H7 (cell line): ENCODE data around the gene ZNF530. TPM values are rescaled to one million over a fixed set of nuclear protein-coding genes. Genes with fewer than 3 reads are reported as not detected.
A peak's percentile ranks its signal among the peaks of the same experiment; 100 is the strongest.

Experiments
- DNase-seq: peaks from one replicate; pipeline ENCODE4 v3.0.0; 2012
- H3K27me3 ChIP-seq: 2 replicates; pipeline ENCODE4 v1.6.0; 2011; ENCODE audit warnings: mild to moderate bottlenecking, low read length; ENCODE audit not compliant: control insufficient read depth, insufficient read depth
- H3K36me3 ChIP-seq: replicated peaks from 2 replicates; pipeline ENCODE4 v1.5.1; 2011; ENCODE audit warnings: low read length; ENCODE audit not compliant: control insufficient read depth, insufficient read depth
- H3K4me3 ChIP-seq: 2 replicates; pipeline ENCODE4 v1.5.1; 2011; ENCODE audit warnings: low read depth, mild to moderate bottlenecking, control low read depth, low read length, moderate library complexity; ENCODE audit not compliant: insufficient read depth
- total RNA-seq: library from RNA; depleted of rRNA; stranded (reverse); fragments of >200 nt; shearing (Covaris generic); gene quantifications from 2 replicates; pipeline ENCODE4 v1.2.3, GENCODE V29; 2014; rRNA removed

Gene ZNF530
- total RNA-seq, 1 experiment from 2014 or later, result 7.2 TPM

DNA sequence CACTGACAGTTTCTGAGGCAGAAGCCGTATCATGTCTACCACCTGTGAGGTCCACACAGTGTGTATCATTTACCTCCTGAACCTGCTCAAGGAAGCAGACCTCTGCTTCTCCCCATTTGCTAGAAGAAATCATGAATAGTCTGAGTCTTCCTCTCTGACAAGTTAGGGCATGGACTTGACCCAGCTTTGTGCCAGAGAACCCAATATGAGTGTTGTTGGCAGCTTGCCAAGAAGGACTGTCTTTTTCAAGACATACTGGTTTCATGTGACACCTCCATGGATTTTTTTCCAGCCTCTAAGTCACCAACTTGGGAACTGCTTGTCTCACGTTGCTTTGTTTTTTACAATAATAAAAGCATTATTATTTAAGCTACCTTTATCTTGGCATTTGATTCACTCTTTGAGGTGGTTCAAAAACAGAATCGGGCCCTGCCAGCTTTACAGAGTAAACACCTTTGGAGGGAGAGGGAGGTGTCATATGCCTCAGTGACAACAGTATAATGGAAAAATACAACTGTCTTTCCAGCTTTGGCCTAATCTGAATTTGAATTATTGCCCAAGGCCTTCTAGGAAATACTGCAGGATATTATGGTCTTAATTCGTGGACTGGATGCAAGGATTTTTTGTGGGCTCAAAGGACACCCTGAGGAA, 42.8 kb downstream of the ZNF530 start:
- Histone ChIP-seq H3K4me3 (no peak overlapping the region), H3K36me3 (peaks cover 20% of the 10 kb centered on the region), H3K27me3 (no peaks in the 10 kb centered on the region)
- no peak for DNase-seq

DNA sequence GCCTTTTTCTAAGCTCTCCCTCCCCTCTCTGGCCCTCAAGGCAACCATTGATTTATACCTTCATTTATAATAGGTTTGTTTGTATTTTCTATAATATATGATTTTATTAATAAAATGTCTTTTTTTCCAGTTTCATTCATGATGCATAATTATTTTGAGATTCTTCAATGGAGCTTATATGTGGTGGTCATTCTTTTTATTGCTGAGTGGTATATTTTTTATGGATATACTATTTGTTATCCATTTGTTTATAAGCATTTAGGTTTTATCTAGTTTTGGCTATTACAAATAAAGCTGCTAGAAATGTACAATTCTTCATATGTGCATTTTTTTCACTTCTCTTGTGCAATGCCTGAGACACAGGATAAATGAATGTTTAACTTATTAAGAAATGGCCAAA, 44.0 kb downstream of the ZNF530 start:
- H3K27me3 ChIP-seq, result no peaks in the 10 kb centered on the region
- DNase-seq, result no peak
- H3K4me3 ChIP-seq, result no peak overlapping the region
- H3K36me3 ChIP-seq, result peaks cover 20% of the 10 kb centered on the region

DNA sequence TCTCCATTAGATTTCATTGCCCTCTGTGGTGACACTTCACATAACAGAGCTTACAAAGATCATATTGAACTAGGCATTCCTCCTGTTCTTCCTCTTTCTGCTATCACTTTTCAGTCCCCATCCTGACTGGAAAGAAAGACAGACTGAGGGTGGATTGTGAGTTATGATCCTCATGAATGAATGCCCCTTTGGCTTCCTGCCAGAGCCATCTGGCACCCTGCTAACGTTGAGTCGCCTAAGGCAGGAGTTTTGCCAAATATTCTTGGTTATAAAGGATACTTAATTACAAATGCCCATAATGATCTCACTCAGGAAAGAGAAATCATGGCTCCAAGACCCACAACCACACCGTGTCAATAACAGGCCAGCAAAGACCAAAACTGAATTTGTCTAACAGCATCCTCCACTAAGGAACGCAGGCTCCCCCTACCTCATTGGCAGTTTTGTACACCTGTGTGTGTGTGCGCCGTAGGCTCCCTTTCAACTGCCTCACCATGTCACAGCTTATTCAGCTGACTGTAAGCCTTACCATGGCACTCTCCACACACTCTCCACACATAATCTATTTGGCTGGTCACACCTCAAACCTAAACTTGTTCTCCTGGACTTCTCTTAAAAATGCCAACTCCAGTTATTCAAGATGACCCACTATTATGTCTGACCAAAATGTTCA, 48.8 kb downstream of the ZNF530 start:
- Histone ChIP-seq H3K4me3 (no peak overlapping the region), H3K36me3 (no peaks in the 10 kb centered on the region), H3K27me3 (no peaks in the 10 kb centered on the region)
- no peak for DNase-seq

DNA sequence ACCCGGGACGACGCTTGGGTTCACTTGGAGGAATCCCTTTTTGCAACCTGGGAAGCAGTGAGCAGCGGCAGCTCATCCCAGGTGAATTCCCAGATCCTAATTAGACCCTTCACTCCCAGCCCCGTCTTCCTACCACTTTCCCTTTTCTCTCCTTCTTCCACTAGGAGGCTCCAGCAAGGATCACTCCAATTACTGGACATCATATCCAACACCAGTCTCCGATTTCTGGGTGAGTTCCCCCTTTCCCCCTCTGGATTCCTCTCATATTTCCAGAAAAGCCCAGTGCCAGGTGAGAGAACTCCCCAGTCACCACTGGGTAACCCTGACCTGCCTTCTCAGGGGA, 51.9 kb downstream of the ZNF530 start:
- peak; percentile 41 for DNase-seq
- Histone ChIP-seq H3K36me3 (no peaks in the 10 kb centered on the region), H3K27me3 (no peaks in the 10 kb centered on the region), H3K4me3 (no peak overlapping the region)

DNA sequence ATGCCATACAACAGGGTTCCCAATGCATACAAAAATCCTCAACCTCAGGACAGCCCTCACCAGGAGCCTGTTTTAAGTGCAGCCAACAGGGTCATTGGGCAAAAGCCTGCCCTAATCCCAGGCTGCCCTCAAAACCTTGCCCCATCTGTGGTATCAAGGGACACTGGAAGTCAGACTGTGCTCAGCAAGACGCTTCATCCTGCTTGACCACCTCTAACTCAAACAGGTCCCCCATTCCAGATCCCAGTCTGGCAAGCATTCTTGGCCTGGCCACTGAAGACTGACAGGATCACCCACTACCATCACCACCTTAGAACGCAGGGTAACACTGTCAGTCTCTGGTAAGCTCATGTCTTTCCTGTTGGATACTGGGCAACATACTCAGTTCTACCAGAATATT, 54.0 kb downstream of the ZNF530 start:
- DNase-seq, result no peak
- Histone ChIP-seq H3K4me3 (no peak overlapping the region), H3K27me3 (no peaks in the 10 kb centered on the region), H3K36me3 (no peaks in the 10 kb centered on the region)

DNA sequence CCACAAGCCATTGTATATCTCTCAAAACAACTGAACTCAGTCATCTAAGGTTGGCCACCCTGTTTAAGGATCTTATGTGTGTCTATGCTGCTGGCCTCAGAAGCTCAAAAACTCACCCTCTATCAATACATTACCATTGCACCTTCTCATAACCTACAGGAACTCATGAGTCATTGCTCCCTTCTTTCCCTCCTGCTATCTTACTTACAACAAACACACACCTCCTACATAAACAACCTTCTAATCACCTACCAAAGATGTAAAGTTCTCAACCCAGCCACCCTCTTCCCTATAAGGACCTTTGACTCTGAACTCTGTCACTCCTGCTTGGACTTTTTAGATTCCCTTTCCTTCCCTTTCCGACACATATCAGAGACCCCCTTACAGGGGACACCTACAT, 55.8 kb downstream of the ZNF530 start:
- Histone ChIP-seq H3K27me3 (no peaks in the 10 kb centered on the region), H3K4me3 (no peak overlapping the region), H3K36me3 (no peaks in the 10 kb centered on the region)
- no peak for DNase-seq

DNA sequence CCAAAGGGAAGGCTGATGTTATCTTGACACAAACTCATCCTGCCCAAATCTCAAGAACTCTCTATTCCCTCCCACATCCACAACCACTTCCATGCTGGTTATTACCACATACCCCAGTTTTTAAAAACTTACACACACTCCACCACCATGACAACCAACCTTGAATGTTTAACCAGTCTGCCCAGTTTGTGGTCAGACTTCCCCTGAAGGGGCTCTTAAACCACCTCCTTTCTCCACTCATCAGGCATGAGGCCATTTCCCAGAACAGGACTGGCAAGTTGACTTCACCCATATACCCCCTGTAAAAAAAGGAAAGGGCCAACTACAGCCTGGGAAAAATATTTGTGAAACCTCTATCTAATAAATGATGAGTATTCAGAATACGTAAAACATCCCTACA, 56.7 kb downstream of the ZNF530 start:
- Histone ChIP-seq H3K4me3 (no peak overlapping the region), H3K36me3 (no peaks in the 10 kb centered on the region), H3K27me3 (no peaks in the 10 kb centered on the region; the same call in 1 of the 2 replicates)
- no peak for DNase-seq

Other genes starting within 250 kb of the ZNF530 start
- gene ZNF304, start 248.6 kb upstream of the ZNF530 start, total RNA-seq, result 10.6 and 12.5 TPM in 2 replicates
- 10.1 and 10.4 TPM in 2 replicates for gene TRAPPC2B, start 236.3 kb upstream of the ZNF530 start, total RNA-seq
- 1.7 and 1.8 TPM in 2 replicates for gene ZNF547, start 236.3 kb upstream of the ZNF530 start, total RNA-seq
- gene ZNF548, start 210.0 kb upstream of the ZNF530 start, total RNA-seq, result 9.1 and 17.1 TPM in 2 replicates
- 9.5 and 11.9 TPM in 2 replicates for gene ZNF17, start 188.7 kb upstream of the ZNF530 start, total RNA-seq
- 15.1 and 18.1 TPM in 2 replicates for gene ZNF749, start 164.6 kb upstream of the ZNF530 start, total RNA-seq
- gene VN1R1, start 142.7 kb upstream of the ZNF530 start, total RNA-seq, result 0.15 TPM in 1 of 2 replicates, not detected in the other
- 4.3 and 5.0 TPM in 2 replicates for gene ZNF772, start 122.3 kb upstream of the ZNF530 start, total RNA-seq
- gene ZNF419, start 112.1 kb upstream of the ZNF530 start, total RNA-seq, result 10.6 and 12.5 TPM in 2 replicates
- gene ZNF773, start 99.9 kb upstream of the ZNF530 start, total RNA-seq, result 7.2 and 9.3 TPM in 2 replicates
- gene ZNF549, start 72.5 kb upstream of the ZNF530 start, total RNA-seq, result 3.6 and 5.6 TPM in 2 replicates
- 5.7 and 9.7 TPM in 2 replicates for gene ZNF550, start 40.0 kb upstream of the ZNF530 start, total RNA-seq
- 5.2 and 7.1 TPM in 2 replicates for gene ZNF416, start 21.0 kb upstream of the ZNF530 start, total RNA-seq
- gene ZIK1, start 15.7 kb upstream of the ZNF530 start, total RNA-seq, result 15.9 and 25.7 TPM in 2 replicates
- gene ZNF134, start 14.4 kb downstream of the ZNF530 start, total RNA-seq, result 31.6 and 34.4 TPM in 2 replicates
- 12.3 and 13.9 TPM in 2 replicates for gene ZNF211, start 33.3 kb downstream of the ZNF530 start, total RNA-seq
- gene ZSCAN4, start 69.0 kb downstream of the ZNF530 start, total RNA-seq, result not detected in 2 replicates
- gene ZNF551, start 82.1 kb downstream of the ZNF530 start, total RNA-seq, result 19.9 and 28.2 TPM in 2 replicates
- 3.9 and 9.1 TPM in 2 replicates for gene ZNF154, start 109.3 kb downstream of the ZNF530 start, total RNA-seq
- gene ZNF671, start 127.7 kb downstream of the ZNF530 start, total RNA-seq, result 7.7 and 9.9 TPM in 2 replicates
- gene ZNF776, start 146.9 kb downstream of the ZNF530 start, total RNA-seq, result 20.4 and 21.5 TPM in 2 replicates
- gene ZNF586, start 169.8 kb downstream of the ZNF530 start, total RNA-seq, result 13.4 and 15.4 TPM in 2 replicates
- 6.6 and 9.3 TPM in 2 replicates for gene ZNF552, start 215.0 kb downstream of the ZNF530 start, total RNA-seq
- gene ZNF587B, start 230.4 kb downstream of the ZNF530 start, total RNA-seq, result 24.4 and 27.9 TPM in 2 replicates
- gene ZNF587, start 250.0 kb downstream of the ZNF530 start, total RNA-seq, result 19.0 and 19.7 TPM in 2 replicates